CD4-positive, alpha-beta T cell treated with Interleukin-1 beta for 1 hour (primary cell): ENCODE measurements around the gene RBM25.
"Not testable (repeated sequence)": the region's sequence is repeated elsewhere in the genome, so short reads cannot be mapped to it uniquely, and the experiment has no call there.

Source experiments
- DNase-seq, 2 donors: peaks; one replicate each; pipeline ENCODE4 v3.0.0-alpha.2; 2020 to 2022

RBM25 gene

DNA sequence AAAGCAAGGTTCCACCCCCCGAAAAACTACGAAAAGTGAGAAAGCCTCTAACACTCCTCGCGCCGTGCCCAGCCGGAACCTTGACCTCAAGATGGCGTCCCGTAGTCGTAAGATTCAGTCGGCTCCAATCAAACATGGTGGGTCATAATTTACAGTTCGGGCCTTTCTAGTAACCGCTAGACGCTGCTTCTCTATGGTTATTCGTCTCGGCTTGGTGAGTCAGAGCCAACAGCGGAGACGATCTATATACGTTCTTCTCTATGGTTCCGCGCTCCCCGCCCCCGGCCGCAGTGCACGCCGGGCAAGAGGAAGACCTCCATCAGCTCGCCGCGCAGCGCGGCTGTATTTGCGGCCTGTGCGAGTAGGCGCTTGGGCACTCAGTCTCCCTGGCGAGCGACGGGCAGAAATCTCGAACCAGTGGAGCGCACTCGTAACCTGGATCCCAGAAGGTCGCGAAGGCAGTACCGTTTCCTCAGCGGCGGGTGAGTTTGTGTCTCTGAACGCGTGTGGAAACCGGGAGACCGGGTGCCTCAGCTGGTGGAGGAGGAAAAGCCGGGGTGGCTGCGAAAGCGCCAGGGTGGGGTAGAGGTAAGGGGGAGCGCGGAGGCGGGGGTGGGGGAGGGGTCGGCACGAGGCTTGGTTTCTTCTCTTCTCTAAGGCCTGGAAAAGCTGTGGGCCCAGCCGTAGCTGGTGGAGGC is at the start of gene RBM25:
RBM25 (plus strand) TSS at position 311 of the 698 bp plus-strand sequence. CDS start 13,108 bp downstream, outside the sequence.
- DNase-seq, result peak; percentile 97 to 98

DNA sequence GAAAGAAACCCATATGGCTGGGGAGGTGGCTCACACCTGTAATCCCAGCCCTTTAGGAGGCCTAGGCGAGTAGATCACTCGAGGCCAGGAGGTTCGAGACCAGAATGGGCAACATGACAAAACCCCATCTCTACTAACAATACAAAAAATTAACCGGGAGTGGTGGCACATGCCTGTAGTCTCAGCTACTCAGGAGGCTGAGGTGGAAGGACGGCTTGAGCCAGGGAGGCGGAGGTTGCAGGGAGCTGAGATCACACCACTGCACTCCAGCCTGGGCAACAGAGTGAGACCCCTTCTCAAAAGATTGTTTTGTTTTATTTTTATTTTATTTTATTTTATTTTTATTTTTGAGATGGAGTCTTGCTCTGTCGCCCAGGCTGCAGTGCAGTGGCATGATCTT is 47.1 kb upstream of the RBM25 start:
- not testable (repeated sequence) for DNase-seq

- no peak for DNase-seq
Measured at GRCh38 chr14:73014105-73014504, 44.2 kb upstream of the RBM25 start.

GRCh38 chr14:73015552-73015951 is 42.8 kb upstream of the RBM25 start:
- DNase-seq, result not testable (repeated sequence)

- DNase-seq, result not testable (repeated sequence)
Measured at GRCh38 chr14:73016011-73016410, 42.3 kb upstream of the RBM25 start.

DNA sequence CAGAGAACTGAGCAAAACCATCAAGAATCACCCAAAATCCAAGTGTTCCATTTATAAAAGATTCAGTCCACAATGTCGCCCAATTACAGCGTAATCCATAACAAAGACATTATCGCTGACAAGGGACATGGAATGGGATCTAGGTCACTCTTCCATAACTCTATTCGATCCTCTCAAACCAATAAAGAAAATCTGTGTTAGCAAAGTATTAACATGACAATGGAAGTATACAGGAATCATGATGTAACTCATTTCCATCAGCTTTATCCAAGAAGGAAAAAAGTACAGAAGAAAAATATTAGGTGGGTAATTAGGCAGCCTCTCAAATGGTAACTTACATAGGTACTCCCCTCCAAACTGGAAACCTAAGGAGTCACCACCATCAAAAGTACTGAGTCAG is 36.3 kb upstream of the RBM25 start:
- no peak for DNase-seq

DNA sequence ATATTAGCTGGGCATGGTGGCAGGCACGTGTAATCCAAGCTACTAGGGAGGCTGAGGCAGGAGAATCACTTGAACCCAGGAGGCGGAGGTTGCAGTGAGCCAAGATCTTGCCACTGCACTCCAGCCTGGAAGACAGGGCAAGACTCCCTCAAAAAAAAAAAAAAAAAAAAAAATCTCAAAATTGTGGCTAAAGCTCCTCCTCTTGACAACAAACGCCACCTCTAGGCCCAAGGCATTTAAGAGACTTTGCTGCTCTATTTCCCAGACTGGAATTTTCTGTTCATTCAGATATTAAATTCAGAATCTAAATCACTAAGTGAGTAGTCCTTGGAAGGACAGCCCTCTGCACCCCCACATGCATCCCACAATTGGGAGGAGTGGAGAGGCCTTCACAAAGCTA is 32.8 kb upstream of the RBM25 start:
- no peak for DNase-seq

DNA sequence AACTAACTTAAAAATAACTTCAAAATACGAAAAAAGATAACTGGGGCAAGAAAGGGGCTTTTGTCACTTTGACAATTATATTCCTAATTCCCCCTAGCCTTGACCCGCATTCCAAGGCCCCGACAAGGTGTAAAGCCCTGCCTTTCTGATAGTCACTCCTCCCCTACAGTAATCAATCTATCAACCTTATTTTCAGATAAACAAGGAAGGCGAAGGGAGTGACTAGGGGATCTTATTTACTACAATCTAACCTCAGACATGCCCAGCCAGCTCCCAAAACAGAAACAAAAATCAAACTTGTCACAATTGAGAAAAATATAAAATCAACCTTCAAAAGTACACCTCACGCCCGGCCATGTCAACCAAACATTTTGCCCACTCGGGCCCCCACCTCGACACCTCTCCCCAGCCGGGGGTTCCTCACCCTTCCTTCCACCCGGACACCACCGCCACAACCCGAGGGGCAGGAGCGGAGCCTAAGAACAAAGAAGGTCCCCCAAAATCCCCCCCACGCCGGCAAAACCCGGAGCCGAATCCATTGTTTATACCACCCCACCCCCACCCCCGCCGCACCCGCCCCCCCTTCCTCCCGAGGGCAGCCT is 32.0 kb upstream of the RBM25 start:
- no peak for DNase-seq

DNA sequence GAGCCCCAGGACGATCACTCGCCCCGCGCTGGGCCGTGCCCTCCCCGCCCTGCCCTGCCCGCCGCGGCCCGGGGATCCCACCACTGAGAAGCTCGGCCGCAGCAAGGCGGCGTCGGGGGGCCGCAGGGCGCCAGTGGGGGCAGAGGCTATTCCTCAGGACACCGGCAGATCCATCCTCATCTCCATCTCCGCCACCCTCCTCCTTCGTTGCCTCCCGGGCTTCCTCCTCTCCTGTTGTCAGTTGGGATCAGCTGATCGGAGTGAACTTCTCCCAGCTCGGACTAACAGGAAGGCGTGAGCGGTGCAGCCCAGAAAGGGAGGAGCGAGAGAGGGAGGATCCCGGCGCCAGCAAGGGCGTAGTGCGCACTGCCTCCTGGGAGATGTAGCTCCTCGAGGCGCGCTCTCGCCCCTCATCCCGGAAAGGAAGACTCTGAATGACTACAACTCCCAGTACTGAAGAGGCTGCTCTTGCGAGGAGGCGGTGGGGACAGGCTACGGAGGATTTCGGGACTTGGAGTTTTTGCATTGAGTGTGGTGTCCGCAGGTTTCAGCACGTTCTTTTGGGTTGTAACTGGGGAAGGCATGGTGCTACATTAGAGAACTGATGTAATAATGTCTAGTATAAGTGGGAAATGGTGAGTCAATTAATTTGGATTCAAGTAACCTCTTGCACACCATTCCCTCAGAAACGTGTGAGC is 31.3 kb upstream of the RBM25 start, which contains the start of gene ZFYVE1:
ZFYVE1 (minus strand) TSS at position 262 of the 698 bp plus-strand sequence. CDS start 2,598 bp downstream, outside the sequence.
- DNase-seq, result peak; percentile 92

DNA sequence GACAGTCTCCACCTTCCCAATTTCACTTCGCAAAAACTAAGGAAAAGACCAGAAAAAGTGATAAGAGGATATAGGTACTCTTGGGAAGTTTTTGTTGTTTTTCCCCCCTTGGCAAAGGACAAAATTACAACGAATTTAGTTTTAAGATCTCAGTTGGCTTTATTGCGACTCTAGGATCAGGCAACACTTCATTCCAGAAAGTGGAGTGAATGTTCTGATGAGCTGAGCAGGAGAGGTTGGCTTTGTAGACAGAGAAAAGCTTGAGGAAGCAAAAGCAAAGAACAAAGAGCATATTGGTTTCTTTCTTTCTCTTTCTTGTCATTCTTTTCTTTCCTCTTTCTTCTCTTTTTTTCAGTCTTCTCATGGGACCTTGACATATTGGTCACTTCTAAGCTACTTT is 30.8 kb upstream of the RBM25 start:
- DNase-seq, result no peak

DNA sequence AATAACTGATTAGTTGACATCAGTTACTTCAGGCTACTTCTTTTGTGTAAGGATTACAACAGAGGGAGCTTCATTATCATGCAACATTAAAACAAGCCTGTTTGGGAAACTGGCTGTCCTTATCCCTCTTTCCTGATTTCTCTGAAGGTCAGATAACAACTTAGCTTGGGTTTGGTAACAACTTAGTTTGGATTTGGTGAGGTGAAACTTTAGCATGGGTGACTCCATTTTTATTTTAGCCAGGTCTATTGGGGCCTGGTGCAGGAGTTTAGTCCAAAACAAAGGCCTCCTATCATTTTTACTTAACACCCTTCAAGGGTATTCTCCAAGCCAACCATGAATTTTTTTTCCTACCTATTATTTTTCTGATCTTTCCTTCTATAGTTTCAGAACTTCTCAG is 30.4 kb upstream of the RBM25 start:
- no peak for DNase-seq

GRCh38 chr14:73036706-73037450 is 21.5 kb upstream of the RBM25 start:
- DNase-seq, result not testable (repeated sequence)

- DNase-seq, result no peak
Measured at GRCh38 chr14:73047808-73048207, 10.5 kb upstream of the RBM25 start.

- DNase-seq, result no peak
Measured at GRCh38 chr14:73049428-73049827, 8.9 kb upstream of the RBM25 start.

- no peak for DNase-seq
Measured at GRCh38 chr14:73055251-73055650, 3.1 kb upstream of the RBM25 start.

DNA sequence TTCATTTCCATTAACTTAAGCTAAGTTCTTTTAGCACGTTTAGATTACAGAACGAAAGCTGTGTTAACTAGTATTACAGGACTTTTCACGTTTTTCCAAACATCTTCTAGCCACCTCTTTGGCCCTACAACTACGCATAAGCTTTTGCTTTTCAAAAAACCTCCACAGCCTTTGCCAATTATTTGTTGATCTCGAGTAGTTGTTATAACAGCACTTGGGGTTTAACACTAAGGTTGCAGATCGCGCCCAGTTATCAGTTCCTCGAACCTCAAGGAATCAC is 450 bp upstream of the RBM25 start:
- no peak for DNase-seq

GRCh38 chr14:73058922-73059673 is 764 bp downstream of the RBM25 start:
- DNase-seq, result no peak

DNA sequence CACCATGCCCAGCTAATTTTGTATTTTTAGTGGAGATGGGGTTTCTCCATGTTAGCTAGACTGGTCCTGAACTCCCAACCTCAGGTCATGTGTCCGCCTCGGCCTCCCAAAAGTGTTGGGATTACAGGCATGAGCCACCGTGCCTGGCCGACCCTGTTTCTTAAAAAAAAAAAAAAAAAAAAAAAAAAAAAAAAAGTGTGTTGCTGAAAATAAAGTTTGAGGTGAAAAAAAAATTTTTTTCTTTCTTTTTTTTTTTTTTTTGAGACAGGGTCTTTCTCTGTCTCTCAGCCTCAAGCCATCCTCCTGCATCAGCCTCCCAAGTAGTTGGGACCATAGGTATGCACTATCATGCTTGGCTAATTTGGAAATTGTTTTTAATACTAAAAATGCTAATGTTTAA is 11.3 kb downstream of the RBM25 start:
- no peak for DNase-seq

DNA sequence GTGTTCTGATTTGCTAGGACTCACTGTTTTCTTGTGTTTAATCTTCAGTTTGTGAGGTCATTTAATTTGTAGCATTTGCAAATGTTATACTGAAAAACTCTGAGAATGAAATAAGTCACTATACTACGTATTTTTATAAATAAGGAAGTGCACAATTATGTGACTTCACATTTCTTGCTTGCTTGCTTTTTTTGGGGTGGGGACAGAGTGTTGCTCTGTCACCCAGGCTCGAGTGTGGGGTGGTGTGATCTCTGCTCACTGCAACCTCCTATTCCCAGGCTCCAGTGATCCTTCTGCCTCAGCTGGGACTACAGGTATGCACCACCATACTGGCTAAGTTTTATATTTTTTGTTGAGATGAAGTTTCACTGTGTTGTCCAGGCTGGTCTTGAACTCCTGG is 32.7 kb downstream of the RBM25 start:
- DNase-seq, result no peak

GRCh38 chr14:73097421-73097820 is 39.1 kb downstream of the RBM25 start:
- DNase-seq, result no peak

DNA sequence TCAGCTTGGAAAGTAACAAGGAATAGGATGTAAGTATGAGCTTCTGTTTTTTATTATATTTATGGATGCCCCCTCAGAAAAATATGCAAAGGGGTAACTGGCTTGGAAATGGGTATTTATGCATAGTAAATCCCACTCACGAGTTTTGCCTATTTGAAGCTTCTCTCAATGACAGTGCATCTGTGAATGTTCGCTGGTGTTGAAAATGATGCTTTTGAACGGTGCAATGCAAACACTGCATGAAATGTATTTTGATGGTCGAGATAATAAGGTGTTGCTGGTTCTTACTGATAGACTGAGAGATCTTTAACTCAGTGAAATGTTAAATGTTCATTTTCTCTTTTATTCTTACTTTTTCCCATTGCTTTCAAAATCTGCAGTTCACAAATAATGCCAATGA is 42.0 kb downstream of the RBM25 start:
- no peak for DNase-seq

GRCh38 chr14:73102806-73103497 is 44.6 kb downstream of the RBM25 start:
- DNase-seq, result no peak
